ENCODE measurements around the gene UBE3B. TPM values are rescaled to one million over a fixed set of nuclear protein-coding genes. Genes with fewer than 3 reads are reported as not detected.

UBE3B gene
- total RNA-seq, 1 experiment from 2014 or later: 25.7 TPM

DNA sequence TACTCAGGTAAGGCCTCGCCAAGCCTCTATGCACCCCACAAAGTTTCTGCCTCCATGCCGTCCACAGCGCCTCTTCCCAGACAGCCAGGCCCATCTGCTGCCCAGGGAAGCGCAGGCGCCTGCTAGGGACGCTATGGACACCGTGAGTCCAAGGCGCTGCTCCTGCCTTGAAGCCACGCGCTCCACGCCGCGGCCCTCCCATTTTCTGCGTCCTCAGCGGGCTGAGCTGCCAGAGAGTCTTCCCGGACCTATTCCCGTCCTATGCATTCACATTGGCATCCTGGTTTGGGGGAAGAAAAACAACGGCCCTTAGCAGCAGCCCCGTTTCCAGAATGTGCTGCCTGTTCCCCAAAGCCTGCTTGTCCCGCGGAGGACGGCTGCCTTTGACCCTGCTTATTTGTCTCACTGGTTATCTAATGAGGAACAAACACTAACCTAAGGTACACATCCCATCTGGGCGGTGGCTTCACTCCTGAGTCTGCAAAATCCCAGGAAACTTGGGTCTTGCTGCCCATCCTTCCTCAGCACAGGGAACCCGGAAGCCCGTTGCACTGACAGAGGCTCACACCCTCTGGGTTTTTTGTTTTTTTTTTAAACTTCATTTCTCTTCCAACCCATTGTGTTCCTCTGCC is 57.9 kb downstream of the UBE3B start:
- no peak for DNase-seq
- Histone ChIP-seq H3K4me3 (ENCODE audit: low read length) (no peak overlapping the region), H3K4me1 (ENCODE audit: insufficient read depth, low read length) (peaks cover 11% of the 10 kb centered on the region), H4K20me1 (ENCODE audit: low read length) (no peaks in the 10 kb centered on the region), H3K36me3 (ENCODE audit: low read depth, low read length) (no peaks in the 10 kb centered on the region; the same call in 1 of the 2 replicates), H3K79me2 (ENCODE audit: low read length) (no peaks in the 10 kb centered on the region), H3K4me2 (ENCODE audit: low read length) (no peak overlapping the region), H3K27ac (ENCODE audit: low read length) (no peak overlapping the region), H2AFZ (ENCODE audit: low read length) (no peak overlapping the region), H3K27me3 (ENCODE audit: low read length) (no peaks in the 10 kb centered on the region), H3F3A (ENCODE audit: low read length, unreplicated experiment) (no peaks in the 10 kb centered on the region), H3K9ac (ENCODE audit: low read length) (no peak overlapping the region), H3K9me2 (replicated peaks; ENCODE audit: low read length) (no peaks in the 10 kb centered on the region), H3K9me3 (ENCODE audit: low read length) (no peaks in the 10 kb centered on the region)
- TF ChIP-seq EZH2phosphoT487 (IDR thresholded peaks at IDR 0.05; ENCODE audit: borderline replicate concordance, low read length) (no peak), EZH2 (IDR thresholded peaks at IDR 0.05; ENCODE audit: low read length, unreplicated experiment) (no peak)
- TF ChIP-seq, protein P1, sequence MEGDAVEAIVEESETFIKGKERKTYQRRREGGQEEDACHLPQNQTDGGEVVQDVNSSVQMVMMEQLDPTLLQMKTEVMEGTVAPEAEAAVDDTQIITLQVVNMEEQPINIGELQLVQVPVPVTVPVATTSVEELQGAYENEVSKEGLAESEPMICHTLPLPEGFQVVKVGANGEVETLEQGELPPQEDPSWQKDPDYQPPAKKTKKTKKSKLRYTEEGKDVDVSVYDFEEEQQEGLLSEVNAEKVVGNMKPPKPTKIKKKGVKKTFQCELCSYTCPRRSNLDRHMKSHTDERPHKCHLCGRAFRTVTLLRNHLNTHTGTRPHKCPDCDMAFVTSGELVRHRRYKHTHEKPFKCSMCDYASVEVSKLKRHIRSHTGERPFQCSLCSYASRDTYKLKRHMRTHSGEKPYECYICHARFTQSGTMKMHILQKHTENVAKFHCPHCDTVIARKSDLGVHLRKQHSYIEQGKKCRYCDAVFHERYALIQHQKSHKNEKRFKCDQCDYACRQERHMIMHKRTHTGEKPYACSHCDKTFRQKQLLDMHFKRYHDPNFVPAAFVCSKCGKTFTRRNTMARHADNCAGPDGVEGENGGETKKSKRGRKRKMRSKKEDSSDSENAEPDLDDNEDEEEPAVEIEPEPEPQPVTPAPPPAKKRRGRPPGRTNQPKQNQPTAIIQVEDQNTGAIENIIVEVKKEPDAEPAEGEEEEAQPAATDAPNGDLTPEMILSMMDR (conservative IDR thresholded peaks at IDR 0.05; ENCODE audit: low read depth, low read length): no peak
- no peak for ATAC-seq
- TSS peak; percentile 11 for BruUV-seq (replicated peaks)
- ChIA-PET POLR2A (ENCODE audit: unreplicated experiment) (no interaction called here), CTCF (interaction anchor here (0.7 kb wide), 1 partner anchor 122 kb away, joined by 4 read pairs; no protein-coding TSS in a partner anchor)
- intact Hi-C loops (cut with micrococcal nuclease): no loop called here

DNA sequence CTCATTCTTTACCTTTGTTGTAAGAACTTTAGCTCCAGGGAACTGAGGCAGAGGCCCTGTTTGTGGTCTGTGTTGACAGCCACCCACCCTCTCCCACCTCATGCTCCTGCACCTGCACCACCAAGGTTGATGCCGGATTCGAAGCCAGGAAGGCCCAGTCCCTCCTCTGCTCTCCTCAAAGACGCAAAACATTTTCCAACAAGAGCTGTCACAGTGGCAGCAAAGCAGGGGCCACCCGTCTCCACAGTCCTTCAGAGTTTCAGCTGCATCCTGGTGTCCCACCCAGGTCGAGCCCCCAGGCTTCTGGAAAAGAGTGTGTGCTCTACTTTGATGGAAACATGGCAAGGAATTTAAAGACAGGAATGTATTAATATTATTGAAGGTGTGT is 58.4 kb downstream of the UBE3B start:
- H3K9ac ChIP-seq (ENCODE audit: low read length): no peak overlapping the region
- no peak overlapping the region for H3K4me2 ChIP-seq (ENCODE audit: low read length)
- H3K27ac ChIP-seq (ENCODE audit: low read length): no peak overlapping the region
- H2AFZ ChIP-seq (ENCODE audit: low read length): no peak overlapping the region
- H3K9me3 ChIP-seq (ENCODE audit: low read length): no peaks in the 10 kb centered on the region
- BruUV-seq (replicated peaks): no TSS peak
- CTCF ChIA-PET: interaction anchor here (0.6 kb wide), 1 partner anchor 103 kb away, joined by 3 read pairs; no protein-coding TSS in a partner anchor
- no peaks in the 10 kb centered on the region for H3F3A ChIP-seq (ENCODE audit: low read length, unreplicated experiment)
- H3K27me3 ChIP-seq (ENCODE audit: low read length): no peaks in the 10 kb centered on the region
- POLR2A ChIA-PET (ENCODE audit: unreplicated experiment): no interaction called here
- ATAC-seq (no peak), DNase-seq (no peak)
- no peak for TF ChIP-seq EZH2phosphoT487 (IDR thresholded peaks at IDR 0.05; ENCODE audit: borderline replicate concordance, low read length)
- TF ChIP-seq, protein P1 (conservative IDR thresholded peaks at IDR 0.05; ENCODE audit: low read depth, low read length): no peak
- TF ChIP-seq EZH2 (IDR thresholded peaks at IDR 0.05; ENCODE audit: low read length, unreplicated experiment): no peak
- peaks cover 11% of the 10 kb centered on the region for H3K4me1 ChIP-seq (ENCODE audit: insufficient read depth, low read length)
- no peaks in the 10 kb centered on the region for H4K20me1 ChIP-seq (ENCODE audit: low read length)
- no peaks in the 10 kb centered on the region; the same call in 1 of the 2 replicates for H3K36me3 ChIP-seq (ENCODE audit: low read depth, low read length)
- no peaks in the 10 kb centered on the region for H3K9me2 ChIP-seq (replicated peaks; ENCODE audit: low read length)
- H3K4me3 ChIP-seq (ENCODE audit: low read length): no peak overlapping the region
- intact Hi-C loops (cut with micrococcal nuclease): no loop called here
- no peaks in the 10 kb centered on the region for H3K79me2 ChIP-seq (ENCODE audit: low read length)

DNA sequence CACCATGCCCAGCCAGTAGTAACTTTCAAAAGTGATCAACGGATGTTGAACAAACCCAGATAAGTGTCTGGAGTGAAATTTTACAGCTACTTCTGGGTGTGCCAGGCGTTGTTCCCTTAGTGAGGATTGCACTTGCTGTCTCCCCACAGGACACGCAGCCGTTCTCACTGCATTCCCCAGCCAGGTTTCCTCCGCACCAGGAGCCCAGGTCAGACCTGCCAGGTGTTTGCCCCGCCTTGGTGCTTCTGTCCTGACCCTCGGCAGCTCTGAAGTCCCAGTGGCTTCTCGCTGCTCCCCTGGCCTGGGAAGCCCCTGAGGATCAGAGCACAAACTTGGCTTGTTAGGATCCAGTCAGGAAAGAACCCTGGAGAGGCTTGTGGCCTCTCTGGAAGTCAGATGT is 59.7 kb downstream of the UBE3B start:
- CTCF ChIA-PET: no interaction called here
- ATAC-seq (no peak), DNase-seq (no peak)
- POLR2A ChIA-PET (ENCODE audit: unreplicated experiment): no interaction called here
- Histone ChIP-seq H3K27me3 (ENCODE audit: low read length) (no peaks in the 10 kb centered on the region), H3K9me3 (ENCODE audit: low read length) (no peaks in the 10 kb centered on the region), H3K4me2 (ENCODE audit: low read length) (no peak overlapping the region), H3K4me1 (ENCODE audit: insufficient read depth, low read length) (peaks cover 16% of the 10 kb centered on the region), H4K20me1 (ENCODE audit: low read length) (no peaks in the 10 kb centered on the region), H3K9me2 (replicated peaks; ENCODE audit: low read length) (no peaks in the 10 kb centered on the region), H2AFZ (ENCODE audit: low read length) (no peak overlapping the region), H3K36me3 (ENCODE audit: low read depth, low read length) (no peaks in the 10 kb centered on the region), H3F3A (ENCODE audit: low read length, unreplicated experiment) (no peaks in the 10 kb centered on the region), H3K9ac (ENCODE audit: low read length) (no peak overlapping the region), H3K4me3 (ENCODE audit: low read length) (no peak overlapping the region), H3K79me2 (ENCODE audit: low read length) (no peaks in the 10 kb centered on the region), H3K27ac (ENCODE audit: low read length) (no peak overlapping the region)
- BruUV-seq (replicated peaks): no TSS peak
- intact Hi-C loops (cut with micrococcal nuclease): no loop called here
- TF ChIP-seq EZH2phosphoT487 (IDR thresholded peaks at IDR 0.05; ENCODE audit: borderline replicate concordance, low read length): no peak
- TF ChIP-seq, protein P1 (conservative IDR thresholded peaks at IDR 0.05; ENCODE audit: low read depth, low read length): no peak
- no peak for TF ChIP-seq EZH2 (IDR thresholded peaks at IDR 0.05; ENCODE audit: low read length, unreplicated experiment)

Measured in PC-3 (cell line).